Fibroblast of the aortic adventitia (primary cell): ENCODE results near the gene HTR2C. TPM values are rescaled to one million over a fixed set of nuclear protein-coding genes. Genes with fewer than 3 reads are reported as not detected.

Source experiments
- DNase-seq: peaks from one replicate; pipeline ENCODE4 v3.0.0-alpha.2; 2010; ENCODE audit warnings: low read depth
- H3K4me3 ChIP-seq: 2 replicates; pipeline ENCODE4 v1.5.1; 2011; ENCODE audit warnings: low read depth, mild to moderate bottlenecking, control low read depth, low read length, moderate library complexity
- total RNA-seq: library from RNA; depleted of rRNA; stranded (reverse); fragments of >200 nt; gene quantifications from 2 replicates; pipeline ENCODE4 v1.2.3, GENCODE V29; 2012; ENCODE audit warnings: low replicate concordance
- TF ChIP-seq, protein P1 (sequence below): IDR thresholded peaks from 2 replicates; pipeline ENCODE4 v1.5.1; 2011; ENCODE audit warnings: mild to moderate bottlenecking, low read length, control low read depth, inconsistent platforms; ENCODE audit not compliant: insufficient read depth

HTR2C gene
- not detected in 2 replicates for total RNA-seq

DNA sequence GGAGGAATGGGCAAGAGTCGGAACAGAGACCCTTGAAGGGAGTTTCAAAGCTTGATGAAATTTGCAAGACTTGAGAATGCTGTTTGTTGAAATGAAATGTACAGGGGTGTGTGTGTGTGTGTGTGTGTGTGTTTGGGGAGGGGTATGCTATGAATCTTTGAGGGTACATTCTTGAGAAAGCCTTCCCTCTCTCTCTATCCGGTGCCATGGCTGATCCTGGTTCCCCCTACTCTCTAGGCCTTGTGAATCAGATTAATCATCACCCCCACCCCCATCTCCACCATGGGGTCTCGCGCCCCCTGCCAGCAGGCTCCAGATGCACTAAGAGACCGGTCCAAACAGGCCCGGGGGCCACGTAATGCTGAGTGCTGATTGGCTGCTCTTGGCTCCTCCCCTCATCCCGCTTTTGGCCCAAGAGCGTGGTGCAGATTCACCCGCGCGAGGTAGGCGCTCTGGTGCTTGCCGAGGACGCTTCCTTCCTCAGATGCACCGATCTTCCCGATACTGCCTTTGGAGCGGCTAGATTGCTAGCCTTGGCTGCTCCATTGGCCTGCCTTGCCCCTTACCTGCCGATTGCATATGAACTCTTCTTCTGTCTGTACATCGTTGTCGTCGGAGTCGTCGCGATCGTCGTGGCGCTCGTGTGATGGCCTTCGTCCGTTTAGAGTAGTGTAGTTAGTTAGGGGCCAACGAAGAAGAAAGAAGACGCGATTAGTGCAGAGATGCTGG, at the start of gene HTR2C:
Gene HTR2C, plus strand, starts transcription at position 441 of the 729 bp plus-strand sequence. CDS start 142,851 bp downstream, outside the sequence.
- no peak for DNase-seq
- no peak within 1 kb of the TSS for H3K4me3 ChIP-seq
- TF ChIP-seq, protein P1, sequence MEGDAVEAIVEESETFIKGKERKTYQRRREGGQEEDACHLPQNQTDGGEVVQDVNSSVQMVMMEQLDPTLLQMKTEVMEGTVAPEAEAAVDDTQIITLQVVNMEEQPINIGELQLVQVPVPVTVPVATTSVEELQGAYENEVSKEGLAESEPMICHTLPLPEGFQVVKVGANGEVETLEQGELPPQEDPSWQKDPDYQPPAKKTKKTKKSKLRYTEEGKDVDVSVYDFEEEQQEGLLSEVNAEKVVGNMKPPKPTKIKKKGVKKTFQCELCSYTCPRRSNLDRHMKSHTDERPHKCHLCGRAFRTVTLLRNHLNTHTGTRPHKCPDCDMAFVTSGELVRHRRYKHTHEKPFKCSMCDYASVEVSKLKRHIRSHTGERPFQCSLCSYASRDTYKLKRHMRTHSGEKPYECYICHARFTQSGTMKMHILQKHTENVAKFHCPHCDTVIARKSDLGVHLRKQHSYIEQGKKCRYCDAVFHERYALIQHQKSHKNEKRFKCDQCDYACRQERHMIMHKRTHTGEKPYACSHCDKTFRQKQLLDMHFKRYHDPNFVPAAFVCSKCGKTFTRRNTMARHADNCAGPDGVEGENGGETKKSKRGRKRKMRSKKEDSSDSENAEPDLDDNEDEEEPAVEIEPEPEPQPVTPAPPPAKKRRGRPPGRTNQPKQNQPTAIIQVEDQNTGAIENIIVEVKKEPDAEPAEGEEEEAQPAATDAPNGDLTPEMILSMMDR = no peak

DNA sequence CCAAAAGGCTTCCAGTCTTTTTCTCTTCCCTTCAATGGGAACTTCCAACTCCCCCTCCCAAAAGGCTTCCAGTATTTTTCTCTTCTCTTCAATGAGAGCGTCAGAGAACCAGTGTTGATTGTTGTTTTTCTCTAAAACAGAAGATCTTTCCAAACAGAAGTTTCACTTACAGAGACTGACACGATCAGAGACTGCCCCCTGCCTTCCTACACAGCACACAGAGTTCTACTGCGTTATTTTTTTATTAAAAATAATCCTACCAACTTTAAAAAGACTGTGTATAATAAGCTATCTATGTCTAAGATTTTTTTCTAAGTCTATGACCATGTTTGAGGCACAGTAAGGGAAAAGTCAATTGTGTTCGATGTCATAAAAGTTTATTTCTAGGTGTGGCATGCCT, 3.5 kb upstream of the HTR2C start:
- no peak for DNase-seq
- TF ChIP-seq, protein P1 = no peak
- no peak overlapping the region for H3K4me3 ChIP-seq

DNA sequence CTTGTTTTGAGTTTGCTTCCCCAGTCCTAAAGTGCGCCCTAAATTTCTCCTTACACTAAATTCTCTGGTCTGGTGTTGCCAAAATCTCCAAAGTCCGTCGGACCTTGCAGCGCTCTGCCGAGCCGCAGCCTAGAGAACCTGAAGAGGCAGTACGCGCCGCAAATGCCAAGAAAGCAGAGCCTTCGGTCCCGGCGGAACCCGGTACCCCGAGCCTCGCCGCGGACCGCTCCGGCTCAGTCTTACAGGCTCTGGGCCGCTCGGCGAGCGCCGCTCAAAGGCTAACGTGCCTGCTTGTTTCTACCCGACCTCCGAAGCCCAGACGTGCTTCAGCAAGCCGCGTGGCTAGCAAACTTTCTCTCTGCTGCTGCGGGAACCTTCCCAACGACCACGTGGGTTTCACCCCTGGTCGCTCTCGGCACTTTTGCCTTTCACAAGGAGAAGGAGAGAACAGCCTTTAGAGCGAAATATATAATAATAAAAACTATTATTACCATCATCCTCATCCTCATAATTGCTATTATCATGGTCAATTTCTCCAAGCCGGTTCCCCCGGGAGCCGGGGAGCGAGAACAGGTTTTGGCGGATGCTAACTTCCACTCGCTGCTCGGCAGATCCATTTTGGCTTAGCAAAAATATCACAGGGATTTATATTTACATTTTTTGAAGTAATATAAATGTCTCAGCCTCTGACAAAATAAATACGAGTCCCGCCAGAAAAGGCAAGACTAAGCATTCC, 2.2 kb upstream of the HTR2C start:
- TF ChIP-seq, protein P1 = no peak
- DNase-seq = no peak
- no peak overlapping the region for H3K4me3 ChIP-seq

DNA sequence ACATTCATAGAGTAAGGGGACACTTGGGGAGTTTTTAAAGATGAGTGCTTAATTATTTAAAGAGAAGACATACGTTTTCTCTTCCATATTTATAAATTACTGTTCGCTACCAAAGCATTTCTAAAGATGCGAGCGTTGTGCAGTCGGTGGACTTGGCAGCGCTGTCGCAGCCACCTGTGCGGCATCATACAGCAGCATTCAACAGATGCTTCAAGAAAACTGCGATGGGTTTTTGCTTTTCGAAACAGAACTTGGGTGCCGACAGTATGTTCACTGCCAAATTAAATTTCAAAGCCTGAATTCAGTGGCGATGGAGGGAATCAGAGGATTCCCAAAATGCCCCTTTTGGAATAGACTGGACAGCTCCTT, 1.6 kb upstream of the HTR2C start:
- DNase-seq = no peak
- H3K4me3 ChIP-seq = no peak overlapping the region
- TF ChIP-seq, protein P1 = no peak

DNA sequence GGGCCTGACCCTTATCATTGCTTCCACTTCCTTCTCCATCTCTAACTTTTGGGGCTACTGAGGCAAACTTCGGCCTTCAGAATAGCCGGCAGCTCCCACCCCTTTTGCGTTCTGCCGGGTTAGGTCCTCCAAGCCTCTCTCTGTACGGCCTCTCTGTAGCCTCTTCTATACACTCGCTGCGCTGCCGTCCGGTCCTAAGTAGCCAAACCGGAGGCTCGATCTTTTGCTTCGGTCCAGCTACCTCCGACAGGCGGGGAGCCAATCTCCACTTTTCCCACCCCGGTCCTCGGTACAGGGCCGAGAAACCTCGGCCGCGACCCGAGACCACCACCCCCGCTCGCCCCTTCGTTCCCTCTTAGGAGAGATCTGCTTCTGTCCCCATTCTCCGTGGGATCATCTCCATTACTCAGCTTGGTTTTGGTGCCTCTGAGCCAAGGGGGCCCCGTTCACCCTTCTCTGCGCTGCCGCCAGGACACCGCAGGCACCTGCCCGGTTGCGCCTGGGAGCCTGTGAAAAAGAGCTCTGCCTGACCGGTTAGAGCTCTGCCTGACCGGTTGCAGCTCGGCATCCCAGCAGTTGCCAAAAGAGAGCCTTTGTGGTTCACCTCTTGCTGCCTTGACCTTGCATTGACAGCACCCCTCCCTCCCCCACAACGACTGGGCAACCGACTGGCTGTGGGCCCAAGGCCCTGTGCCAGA, 1.0 kb upstream of the HTR2C start:
- H3K4me3 ChIP-seq = no peak overlapping the region
- TF ChIP-seq, protein P1 = no peak
- no peak for DNase-seq

DNA sequence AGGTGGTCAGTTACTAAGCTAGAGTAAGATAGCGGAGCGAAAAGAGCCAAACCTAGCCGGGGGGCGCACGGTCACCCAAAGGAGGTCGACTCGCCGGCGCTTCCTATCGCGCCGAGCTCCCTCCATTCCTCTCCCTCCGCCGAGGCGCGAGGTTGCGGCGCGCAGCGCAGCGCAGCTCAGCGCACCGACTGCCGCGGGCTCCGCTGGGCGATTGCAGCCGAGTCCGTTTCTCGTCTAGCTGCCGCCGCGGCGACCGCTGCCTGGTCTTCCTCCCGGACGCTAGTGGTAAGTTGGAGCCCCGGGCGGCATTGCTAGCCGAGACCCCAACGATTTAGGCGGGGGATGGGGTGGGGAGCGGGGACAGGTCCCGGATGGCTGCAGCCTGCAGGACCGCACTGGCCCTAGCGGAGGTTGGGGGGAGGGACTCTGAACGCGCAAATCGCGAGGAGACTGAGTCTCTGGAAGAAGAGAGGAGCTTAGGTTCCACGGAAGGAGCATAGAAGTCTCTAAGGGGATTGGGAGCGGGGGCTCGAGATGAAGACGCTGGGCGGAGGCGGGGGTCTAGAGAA, 573 bp downstream of the HTR2C start:
- no peak overlapping the region for H3K4me3 ChIP-seq
- TF ChIP-seq, protein P1 = no peak
- no peak for DNase-seq
